Body of pancreas (tissue), 4 donors: ENCODE data around the gene EHMT2.
"Not testable (repeated sequence)": the region's sequence is repeated elsewhere in the genome, so short reads cannot be mapped to it uniquely, and the experiment has no call there.

Experiments
- POLR2A ChIP-seq, 3 donors: fragments of 450-650 bp; IDR thresholded peaks; one replicate each; pipeline ENCODE4 v1.6.1; 2016; ENCODE audit warnings: antibody characterized with exemption in 3 of 3, mild to moderate bottlenecking in 2 of 3
- TF ChIP-seq, protein P1 (sequence below), 7 experiments: fragments of 450-650 bp in 4 of 7; fragments of 200-600 bp in 3 of 7; sonication (generic) in 3 of 7; IDR thresholded peaks; one replicate each; pipeline ENCODE4 v1.5.1; 2016 to 2019; ENCODE audit warnings: antibody characterized with exemption in 7 of 7

DNA sequence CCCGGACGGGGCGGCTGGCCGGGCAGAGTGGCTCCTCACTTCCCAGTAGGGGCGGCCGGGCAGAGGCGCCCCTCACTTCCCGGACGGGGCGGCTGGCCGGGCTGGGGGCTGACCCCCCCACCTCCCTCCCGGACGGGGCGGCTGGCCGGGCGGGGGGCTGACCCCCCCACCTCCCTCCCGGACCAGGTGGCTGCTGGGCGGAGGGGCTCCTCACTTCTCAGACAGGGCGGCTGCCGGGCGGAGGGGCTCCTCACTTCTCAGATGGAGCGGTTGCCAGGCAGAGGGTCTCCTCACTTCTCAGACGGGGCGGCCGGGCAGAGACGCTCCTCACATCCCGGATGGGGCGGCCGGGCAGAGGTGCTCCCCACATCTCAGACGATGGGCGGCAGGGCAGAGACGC is 34.6 kb upstream of the EHMT2 start:
- TF ChIP-seq, protein P1, sequence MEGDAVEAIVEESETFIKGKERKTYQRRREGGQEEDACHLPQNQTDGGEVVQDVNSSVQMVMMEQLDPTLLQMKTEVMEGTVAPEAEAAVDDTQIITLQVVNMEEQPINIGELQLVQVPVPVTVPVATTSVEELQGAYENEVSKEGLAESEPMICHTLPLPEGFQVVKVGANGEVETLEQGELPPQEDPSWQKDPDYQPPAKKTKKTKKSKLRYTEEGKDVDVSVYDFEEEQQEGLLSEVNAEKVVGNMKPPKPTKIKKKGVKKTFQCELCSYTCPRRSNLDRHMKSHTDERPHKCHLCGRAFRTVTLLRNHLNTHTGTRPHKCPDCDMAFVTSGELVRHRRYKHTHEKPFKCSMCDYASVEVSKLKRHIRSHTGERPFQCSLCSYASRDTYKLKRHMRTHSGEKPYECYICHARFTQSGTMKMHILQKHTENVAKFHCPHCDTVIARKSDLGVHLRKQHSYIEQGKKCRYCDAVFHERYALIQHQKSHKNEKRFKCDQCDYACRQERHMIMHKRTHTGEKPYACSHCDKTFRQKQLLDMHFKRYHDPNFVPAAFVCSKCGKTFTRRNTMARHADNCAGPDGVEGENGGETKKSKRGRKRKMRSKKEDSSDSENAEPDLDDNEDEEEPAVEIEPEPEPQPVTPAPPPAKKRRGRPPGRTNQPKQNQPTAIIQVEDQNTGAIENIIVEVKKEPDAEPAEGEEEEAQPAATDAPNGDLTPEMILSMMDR (IDR thresholded peaks at IDR 0.05): not testable (repeated sequence)
- not testable (repeated sequence) for TF ChIP-seq POLR2A (IDR thresholded peaks at IDR 0.05)
